Measurements from ENCODE around the gene IQGAP2.
A peak's percentile ranks its signal among the peaks of the same experiment; 100 is the strongest.

The IQGAP2 gene

DNA sequence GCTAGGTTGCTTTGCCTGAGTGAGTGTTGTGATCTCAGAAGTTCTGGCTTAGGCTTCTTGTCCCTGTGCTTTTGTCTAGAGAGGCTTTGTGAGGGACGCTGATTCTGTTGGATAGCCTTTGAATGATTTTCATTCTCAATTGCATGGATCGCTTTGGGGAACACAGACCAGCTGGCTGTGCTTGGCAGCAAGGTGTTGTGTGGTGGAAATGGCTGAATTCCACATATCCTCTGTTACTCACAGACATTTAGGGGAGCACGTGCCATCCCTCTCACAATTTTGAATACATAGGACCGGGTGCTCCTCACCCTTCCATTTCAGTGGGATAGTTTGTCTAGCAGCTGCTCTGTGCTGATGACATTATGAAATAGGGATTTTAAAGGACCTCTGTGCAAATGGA lies 76.2 kb downstream of the IQGAP2 start:
- DNase-seq: no peak

DNA sequence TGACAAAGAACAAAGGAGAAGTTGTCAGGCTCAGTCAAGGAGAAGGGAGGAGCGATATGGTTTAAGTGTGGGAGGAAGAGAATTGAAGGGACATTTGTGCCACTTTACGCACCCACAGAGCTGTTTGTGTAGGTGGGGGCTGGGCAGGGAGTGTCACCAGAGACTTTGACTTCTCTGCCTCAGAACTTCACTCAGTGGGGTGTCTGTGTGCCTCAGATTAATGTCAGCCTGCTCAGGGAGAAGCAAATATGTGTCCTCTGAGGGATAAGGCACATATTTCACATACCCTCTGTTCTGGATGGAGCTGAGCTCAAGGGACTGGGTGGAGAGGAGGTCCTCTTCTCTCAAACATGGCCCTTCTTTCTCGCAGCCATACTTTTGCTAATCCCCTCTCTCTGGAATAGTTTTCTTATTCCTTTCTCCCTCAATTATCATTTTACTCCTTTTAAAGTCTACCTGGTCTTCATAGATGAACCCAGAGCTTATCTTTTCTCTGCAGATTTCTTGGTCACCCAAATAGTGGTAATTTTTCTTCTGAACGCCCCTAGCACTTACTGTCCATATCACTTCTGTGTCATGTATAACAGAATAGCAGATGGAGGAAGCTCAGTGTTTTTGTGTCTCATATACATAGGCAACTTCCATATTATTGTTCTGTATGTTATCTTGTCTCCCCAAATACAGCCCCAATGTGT lies 77.0 kb downstream of the IQGAP2 start:
- DNase-seq: peak; percentile 80

DNA sequence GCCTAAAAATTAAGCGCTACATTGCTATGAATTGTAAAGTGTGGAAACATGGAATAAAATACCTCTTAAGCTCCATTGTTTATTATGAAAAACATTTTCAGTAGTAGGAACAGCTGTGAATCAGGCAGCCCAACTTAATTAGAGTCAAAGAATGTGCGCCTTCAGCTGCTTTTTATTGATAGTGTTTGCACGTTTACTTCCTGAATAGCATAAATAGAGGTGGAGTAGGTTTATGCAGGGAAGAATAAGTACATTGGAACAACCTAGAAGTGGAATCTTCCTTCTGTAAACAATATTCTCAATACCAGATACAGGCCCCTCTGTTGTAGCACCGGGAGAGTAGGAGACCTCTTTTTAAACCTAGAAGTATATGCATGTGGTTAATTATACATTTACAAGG lies 79.9 kb downstream of the IQGAP2 start:
- no peak for DNase-seq

GRCh38 chr5:76483433-76483832 lies 80.3 kb downstream of the IQGAP2 start:
- no peak for DNase-seq

GRCh38 chr5:76483881-76484280 lies 80.8 kb downstream of the IQGAP2 start:
- DNase-seq: no peak

DNA sequence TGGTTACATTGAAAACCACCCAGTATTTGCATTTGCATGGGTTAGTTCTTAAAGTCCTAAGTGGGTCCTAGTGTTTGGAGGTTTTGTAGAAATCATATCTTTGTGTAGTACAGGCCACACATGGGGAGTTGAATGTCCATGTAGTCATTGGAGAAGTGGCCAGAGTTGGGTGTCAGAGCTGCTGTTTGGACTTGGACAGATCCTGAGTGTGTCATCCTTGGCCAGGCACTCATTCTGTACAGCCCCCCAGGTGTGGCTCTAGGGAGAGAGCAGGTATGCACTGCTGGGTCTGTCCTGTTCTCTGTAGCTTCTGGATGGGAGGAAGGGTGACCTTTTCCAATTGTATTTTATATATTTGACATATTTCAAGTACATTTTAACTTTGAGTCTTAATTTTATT lies 82.4 kb downstream of the IQGAP2 start:
- DNase-seq: no peak

DNA sequence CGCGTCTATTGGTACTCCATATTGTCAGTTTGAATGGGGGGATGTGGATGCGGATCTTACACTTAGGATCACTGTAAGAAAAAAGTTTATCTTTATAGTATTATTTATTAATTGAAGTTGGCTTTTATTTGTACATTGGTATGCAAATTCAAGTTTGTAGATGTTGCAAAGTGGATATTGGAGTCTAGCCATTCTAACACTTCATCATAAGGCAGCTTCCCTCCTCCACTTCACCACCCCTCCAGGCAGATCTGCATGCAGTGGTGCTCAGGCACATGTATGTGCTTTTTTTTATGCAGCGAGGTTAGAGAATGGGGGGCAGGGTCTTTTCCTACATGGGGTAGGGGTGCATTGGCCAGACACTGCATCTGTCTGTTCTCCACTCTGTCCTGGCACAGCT lies 84.3 kb downstream of the IQGAP2 start:
- no peak for DNase-seq

- DNase-seq: peak; percentile 40
These were observed 84.7 kb downstream of the IQGAP2 start for GRCh38 chr5:76487821-76488220.

GRCh38 chr5:76488969-76489368 lies 85.9 kb downstream of the IQGAP2 start:
- DNase-seq: no peak

- no peak for DNase-seq
These were observed 87.0 kb downstream of the IQGAP2 start for GRCh38 chr5:76489877-76490688.

DNA sequence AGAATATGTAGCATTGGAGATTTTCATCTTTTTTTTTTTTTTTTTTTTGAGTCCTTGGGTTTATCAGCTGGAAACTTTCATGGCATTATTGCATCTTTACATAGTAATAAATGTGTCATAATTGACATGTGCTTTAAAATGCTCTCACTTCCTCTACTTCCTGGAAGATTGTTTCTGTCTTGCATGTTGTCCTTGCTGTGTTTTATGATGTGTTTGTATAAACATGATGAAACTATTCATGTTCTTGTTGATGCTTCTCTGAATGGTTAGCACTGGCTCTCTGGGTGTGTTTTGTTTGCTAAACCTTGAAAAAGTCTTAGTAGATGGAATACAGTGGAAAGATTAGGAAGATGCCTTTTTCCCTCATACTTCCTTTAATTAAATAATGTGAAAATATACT lies 87.9 kb downstream of the IQGAP2 start:
- DNase-seq: peak; percentile 59

DNA sequence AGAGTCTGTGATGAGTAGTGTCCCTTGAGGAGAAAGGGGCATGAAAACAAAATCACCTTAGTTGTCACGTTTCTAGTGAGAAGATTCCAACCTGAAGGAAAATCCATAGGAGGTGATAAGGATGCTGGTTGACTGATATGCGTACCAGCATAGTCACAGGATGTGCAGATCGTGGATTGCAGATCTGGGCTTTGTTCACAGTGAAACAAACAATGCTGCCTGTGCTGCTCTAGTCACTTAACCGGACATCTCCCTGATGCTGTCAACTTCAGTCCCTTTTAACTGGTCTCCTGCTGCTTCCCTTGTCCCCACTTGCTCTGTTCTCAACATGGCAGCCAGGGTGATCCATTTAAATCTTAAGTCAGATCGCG lies 89.7 kb downstream of the IQGAP2 start:
- DNase-seq: no peak

DNA sequence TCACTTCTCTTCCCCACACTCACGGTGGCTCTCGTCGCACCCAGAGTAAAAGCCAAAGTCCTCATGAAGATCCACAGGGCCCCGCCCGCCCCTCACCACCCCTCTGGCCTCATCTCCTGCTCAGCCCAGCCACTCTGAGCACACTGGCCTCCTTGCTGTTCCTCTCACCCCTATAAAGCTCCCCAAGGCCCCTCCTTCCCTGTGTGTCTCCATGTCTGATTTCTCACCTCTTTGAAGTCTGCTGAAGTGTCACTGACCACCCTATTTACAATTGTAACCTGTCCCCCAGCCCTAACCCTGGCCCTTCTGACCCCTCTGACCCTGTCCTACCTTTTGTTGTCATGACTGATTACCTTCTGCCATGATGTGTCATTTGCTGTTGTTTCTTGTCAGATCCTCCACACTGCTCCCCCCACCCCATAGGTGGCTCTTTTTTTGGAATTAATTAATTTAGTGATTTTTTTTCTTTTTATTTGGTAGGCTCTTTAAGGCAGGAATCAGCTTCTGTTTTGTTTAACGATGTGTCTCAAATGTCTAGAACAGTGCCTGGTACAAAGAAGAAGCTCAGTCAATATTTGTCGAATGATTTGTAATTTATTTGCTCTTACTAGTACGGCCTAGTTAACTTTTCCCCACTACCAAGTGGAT lies 90.2 kb downstream of the IQGAP2 start:
- DNase-seq: no peak

DNA sequence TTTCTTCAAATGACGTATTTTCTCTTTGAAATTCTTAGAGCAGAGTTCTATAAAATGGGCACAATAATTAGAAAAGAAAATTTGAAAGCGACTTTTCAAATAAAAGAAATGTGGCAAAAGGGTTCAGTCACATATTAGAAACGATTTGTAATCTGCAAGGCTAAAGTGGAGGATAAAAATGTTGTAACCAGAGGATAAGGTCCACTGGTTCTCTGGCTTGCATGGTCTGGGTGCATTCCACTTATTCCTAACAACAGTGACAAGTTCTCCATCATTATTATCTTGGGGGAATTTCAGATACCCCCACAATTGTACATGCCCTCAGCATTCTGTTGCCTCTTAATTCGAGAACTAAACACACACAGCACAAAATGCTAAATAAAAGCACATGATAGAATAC lies 91.1 kb downstream of the IQGAP2 start:
- DNase-seq: no peak

DNA sequence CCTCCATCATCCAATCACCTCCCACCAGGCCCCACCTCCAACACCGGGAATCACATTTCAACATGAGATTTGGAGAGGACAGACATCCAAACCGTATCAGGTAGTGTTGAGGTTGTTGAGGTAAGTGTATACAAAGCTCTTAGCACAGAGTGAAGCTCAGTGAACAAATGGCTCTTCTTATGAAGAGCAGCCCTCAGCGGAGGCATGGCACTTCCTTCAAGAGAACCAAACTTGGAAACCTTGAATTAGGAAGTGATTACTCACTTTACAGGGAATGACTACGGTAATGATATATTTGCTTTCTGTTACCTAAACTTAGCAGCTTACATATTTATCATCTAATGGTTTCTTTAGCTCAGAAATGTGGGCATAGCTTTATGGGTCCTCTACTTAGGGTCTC lies 92.8 kb downstream of the IQGAP2 start:
- peak; percentile 47 for DNase-seq

- DNase-seq: no peak
These were observed 94.0 kb downstream of the IQGAP2 start for GRCh38 chr5:76497065-76497460.

- DNase-seq: no peak
These were observed 95.1 kb downstream of the IQGAP2 start for GRCh38 chr5:76497986-76498717.

DNA sequence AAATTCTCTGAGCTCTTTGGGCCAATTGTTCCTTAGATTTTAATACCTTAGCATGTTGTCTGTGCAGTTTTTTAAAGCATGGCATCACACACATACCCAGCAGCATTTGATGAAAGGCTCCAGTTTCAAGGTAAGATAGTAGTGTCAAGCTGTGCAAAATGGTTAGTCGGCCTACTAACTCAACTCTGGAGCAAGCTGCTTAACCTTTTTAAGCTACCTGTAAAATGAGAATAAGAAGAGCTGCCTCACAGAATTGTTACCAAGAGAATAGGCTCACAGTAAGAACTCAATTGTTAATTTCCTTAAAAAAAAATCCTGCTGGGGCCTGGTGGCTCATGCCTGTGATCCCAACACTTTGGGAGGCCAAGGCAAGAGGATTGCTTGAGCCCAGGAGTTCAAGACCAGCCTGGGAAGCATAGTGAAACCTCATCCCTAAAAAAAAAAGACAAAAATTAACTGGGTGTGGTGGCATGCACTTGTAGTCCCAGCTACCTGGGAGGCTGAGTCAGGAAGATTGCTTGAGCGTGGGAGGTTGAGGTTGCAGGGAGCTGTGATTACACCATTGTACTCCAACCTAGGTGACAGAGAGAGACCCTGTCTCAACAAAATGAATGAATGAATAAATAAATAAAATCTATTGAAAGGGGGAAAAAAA lies 96.5 kb downstream of the IQGAP2 start:
- DNase-seq: no peak

DNA sequence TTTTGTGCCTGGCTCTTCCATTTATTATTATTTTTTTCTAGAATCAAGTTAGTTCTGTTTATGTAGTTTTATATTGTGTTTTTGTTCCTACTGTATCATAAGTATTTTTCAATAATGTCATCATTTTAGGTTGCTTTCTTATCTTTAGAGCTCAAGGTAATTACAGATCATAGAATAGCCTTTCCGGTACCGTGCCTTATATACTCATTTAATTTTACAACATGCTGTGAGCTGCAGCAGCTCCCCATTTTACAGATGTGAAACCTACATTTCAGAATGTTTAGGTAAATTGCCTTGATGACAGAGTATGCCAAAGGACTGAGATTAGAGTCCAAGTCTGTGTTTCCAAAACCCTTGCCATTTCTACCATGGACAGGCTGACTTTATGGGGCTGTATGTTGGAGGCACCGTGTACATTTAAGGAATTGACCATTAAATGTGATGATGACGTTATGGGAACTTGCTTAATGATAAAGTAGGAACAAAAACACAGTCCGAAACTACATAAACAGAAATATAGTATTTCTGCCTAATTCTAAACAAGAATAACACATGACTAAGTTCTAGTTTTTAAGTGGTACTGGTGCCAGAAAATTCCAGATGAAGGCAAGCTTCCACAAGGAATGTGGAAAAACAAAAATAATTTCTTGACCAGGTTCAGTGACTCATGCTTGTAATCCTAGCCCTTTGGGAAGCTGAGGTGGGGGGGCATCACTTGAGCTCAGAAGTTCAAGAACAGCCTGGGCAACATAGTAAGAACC lies 97.7 kb downstream of the IQGAP2 start:
- peak; percentile 61 for DNase-seq

GRCh38 chr5:76503929-76504328 lies 100.8 kb downstream of the IQGAP2 start:
- DNase-seq: no peak

- DNase-seq: no peak
These were observed 101.9 kb downstream of the IQGAP2 start for GRCh38 chr5:76504901-76505564.

GRCh38 chr5:76513476-76513875 lies 110.4 kb downstream of the IQGAP2 start:
- no peak for DNase-seq

Measured in suppressor macrophage treated with lipopolysaccharide for 4 hours (primary cell).